T-helper 1 cell treated with Interleukin-12 subunit alpha and Interleukin-12 subunit beta and Interleukin-4 antibody, amounts not matched to agents 30 μg/mL and 1 μg/mL, for 36 hours (primary cell): ENCODE data around the gene CXCR4.
"Not testable (repeated sequence)": the region's sequence is repeated elsewhere in the genome, so short reads cannot be mapped to it uniquely, and the experiment has no call there.

Experiments used
- H3K27ac Mint-ChIP-seq: one replicate; pipeline ENCODE4 v1.8.0; 2021; ENCODE audit warnings: mild to moderate bottlenecking, mixed read lengths
- H3K27me3 Mint-ChIP-seq: one replicate; pipeline ENCODE4 v1.8.0; 2021; ENCODE audit warnings: low read depth, mixed read lengths
- H3K36me3 Mint-ChIP-seq: one replicate; pipeline ENCODE4 v1.8.0; 2021; ENCODE audit warnings: low read depth, mixed read lengths
- H3K4me1 Mint-ChIP-seq: one replicate; pipeline ENCODE4 v1.8.0; 2021; ENCODE audit warnings: low read depth, mixed read lengths
- H3K4me3 Mint-ChIP-seq: one replicate; pipeline ENCODE4 v1.8.0; 2021; ENCODE audit warnings: mild to moderate bottlenecking, moderate library complexity, mixed read lengths
- H3K9me3 Mint-ChIP-seq: one replicate; pipeline ENCODE4 v1.8.0; 2021; ENCODE audit warnings: mixed read lengths

Gene CXCR4

GRCh38 chr2:136086253-136087016, 31.5 kb downstream of the CXCR4 start:
- Mint-ChIP-seq H3K4me3 (no peak overlapping the region), H3K9me3 (no peaks in the 10 kb centered on the region), H3K27me3 (no peaks in the 10 kb centered on the region), H3K4me1 (peaks cover 13% of the 10 kb centered on the region), H3K36me3 (no peaks in the 10 kb centered on the region), H3K27ac (peak overlapping the region; percentile 13)

- no peaks in the 10 kb centered on the region for H3K36me3 Mint-ChIP-seq
- H3K4me3 Mint-ChIP-seq = no peak overlapping the region
- H3K27me3 Mint-ChIP-seq = no peaks in the 10 kb centered on the region
- no peak overlapping the region for H3K27ac Mint-ChIP-seq
- H3K4me1 Mint-ChIP-seq = peaks cover 11% of the 10 kb centered on the region
- H3K9me3 Mint-ChIP-seq = no peaks in the 10 kb centered on the region
These were observed 32.3 kb downstream of the CXCR4 start for GRCh38 chr2:136085453-136086209.

GRCh38 chr2:136081582-136082210, 36.3 kb downstream of the CXCR4 start:
- peaks cover 14% of the 10 kb centered on the region for H3K36me3 Mint-ChIP-seq
- peaks cover 22% of the 10 kb centered on the region for H3K9me3 Mint-ChIP-seq
- no peaks in the 10 kb centered on the region for H3K27me3 Mint-ChIP-seq
- H3K27ac Mint-ChIP-seq = no peak overlapping the region
- peaks cover 17% of the 10 kb centered on the region for H3K4me1 Mint-ChIP-seq
- H3K4me3 Mint-ChIP-seq = no peak overlapping the region

GRCh38 chr2:136080114-136080513, 37.8 kb downstream of the CXCR4 start:
- H3K27me3 Mint-ChIP-seq = no peaks in the 10 kb centered on the region
- no peak overlapping the region for H3K27ac Mint-ChIP-seq
- H3K4me3 Mint-ChIP-seq = no peak overlapping the region
- H3K36me3 Mint-ChIP-seq = peaks cover 16% of the 10 kb centered on the region
- peaks cover 33% of the 10 kb centered on the region for H3K9me3 Mint-ChIP-seq
- peaks cover 18% of the 10 kb centered on the region for H3K4me1 Mint-ChIP-seq

- H3K4me3 Mint-ChIP-seq = no peak overlapping the region
- H3K36me3 Mint-ChIP-seq = peaks cover 22% of the 10 kb centered on the region
- peaks cover 46% of the 10 kb centered on the region for H3K9me3 Mint-ChIP-seq
- H3K4me1 Mint-ChIP-seq = peaks cover 20% of the 10 kb centered on the region
- H3K27ac Mint-ChIP-seq = no peak overlapping the region
- no peaks in the 10 kb centered on the region for H3K27me3 Mint-ChIP-seq
These were observed 40.8 kb downstream of the CXCR4 start for GRCh38 chr2:136077107-136077506.

- no peak overlapping the region for H3K27ac Mint-ChIP-seq
- H3K9me3 Mint-ChIP-seq = peaks cover 62% of the 10 kb centered on the region
- H3K36me3 Mint-ChIP-seq = peaks cover 32% of the 10 kb centered on the region
- no peak overlapping the region for H3K4me3 Mint-ChIP-seq
- peaks cover 24% of the 10 kb centered on the region for H3K4me1 Mint-ChIP-seq
- no peaks in the 10 kb centered on the region for H3K27me3 Mint-ChIP-seq
These were observed 42.5 kb downstream of the CXCR4 start for GRCh38 chr2:136075476-136075875.

GRCh38 chr2:136072621-136073020, 45.3 kb downstream of the CXCR4 start:
- H3K27me3 Mint-ChIP-seq = no peaks in the 10 kb centered on the region
- no peak overlapping the region for H3K27ac Mint-ChIP-seq
- H3K9me3 Mint-ChIP-seq = peaks cover 47% of the 10 kb centered on the region
- H3K4me1 Mint-ChIP-seq = peaks cover 33% of the 10 kb centered on the region
- no peak overlapping the region for H3K4me3 Mint-ChIP-seq
- H3K36me3 Mint-ChIP-seq = peaks cover 19% of the 10 kb centered on the region

GRCh38 chr2:136071887-136072286, 46.1 kb downstream of the CXCR4 start:
- not testable (repeated sequence) for H3K27ac Mint-ChIP-seq, H3K27me3 Mint-ChIP-seq, H3K4me3 Mint-ChIP-seq
- Mint-ChIP-seq H3K36me3 (peaks cover 19% of the 10 kb centered on the region), H3K9me3 (peaks cover 42% of the 10 kb centered on the region), H3K4me1 (peaks cover 39% of the 10 kb centered on the region)

GRCh38 chr2:136070913-136071312, 47.0 kb downstream of the CXCR4 start:
- peaks cover 38% of the 10 kb centered on the region for H3K9me3 Mint-ChIP-seq

GRCh38 chr2:136069773-136070172, 48.2 kb downstream of the CXCR4 start:
- peaks cover 30% of the 10 kb centered on the region for H3K9me3 Mint-ChIP-seq
- no peaks in the 10 kb centered on the region for H3K27me3 Mint-ChIP-seq
- H3K4me1 Mint-ChIP-seq = peaks cover 52% of the 10 kb centered on the region
- H3K36me3 Mint-ChIP-seq = peaks cover 23% of the 10 kb centered on the region
- H3K4me3 Mint-ChIP-seq = no peak overlapping the region
- H3K27ac Mint-ChIP-seq = no peak overlapping the region

More at GRCh38 chr2:136070913-136071312, 47.0 kb downstream of the CXCR4 start:
- H3K4me3 Mint-ChIP-seq = no peak overlapping the region
- no peaks in the 10 kb centered on the region for H3K27me3 Mint-ChIP-seq
- no peak overlapping the region for H3K27ac Mint-ChIP-seq
- H3K4me1 Mint-ChIP-seq = peaks cover 45% of the 10 kb centered on the region
- peaks cover 20% of the 10 kb centered on the region for H3K36me3 Mint-ChIP-seq

- Mint-ChIP-seq H3K27ac (peak overlapping the region; percentile 87), H3K4me3 (peak overlapping the region; percentile 65), H3K9me3 (peaks cover 31% of the 10 kb centered on the region), H3K27me3 (no peaks in the 10 kb centered on the region), H3K36me3 (peaks cover 23% of the 10 kb centered on the region), H3K4me1 (peaks cover 55% of the 10 kb centered on the region)
These were observed 49.2 kb downstream of the CXCR4 start for GRCh38 chr2:136068581-136069227.

- Mint-ChIP-seq H3K4me3 (no peak overlapping the region), H3K36me3 (peaks cover 22% of the 10 kb centered on the region), H3K9me3 (peaks cover 29% of the 10 kb centered on the region), H3K27me3 (no peaks in the 10 kb centered on the region), H3K4me1 (peaks cover 55% of the 10 kb centered on the region), H3K27ac (peak overlapping the region; percentile 16)
These were observed 49.9 kb downstream of the CXCR4 start for GRCh38 chr2:136067897-136068580.

GRCh38 chr2:136067459-136067858, 50.5 kb downstream of the CXCR4 start:
- H3K9me3 Mint-ChIP-seq = peaks cover 27% of the 10 kb centered on the region
- no peak overlapping the region for H3K4me3 Mint-ChIP-seq
- no peaks in the 10 kb centered on the region for H3K27me3 Mint-ChIP-seq
- H3K27ac Mint-ChIP-seq = no peak overlapping the region
- peaks cover 55% of the 10 kb centered on the region for H3K4me1 Mint-ChIP-seq
- H3K36me3 Mint-ChIP-seq = peaks cover 25% of the 10 kb centered on the region

GRCh38 chr2:136065907-136066306, 52.0 kb downstream of the CXCR4 start:
- no peaks in the 10 kb centered on the region for H3K27me3 Mint-ChIP-seq
- peak overlapping the region; percentile 63 for H3K27ac Mint-ChIP-seq
- peaks cover 22% of the 10 kb centered on the region for H3K36me3 Mint-ChIP-seq
- H3K9me3 Mint-ChIP-seq = peaks cover 24% of the 10 kb centered on the region
- H3K4me1 Mint-ChIP-seq = peaks cover 65% of the 10 kb centered on the region
- H3K4me3 Mint-ChIP-seq = no peak overlapping the region
